ENCODE measurements around the gene SPACA5.
"Not testable (repeated sequence)": the region's sequence is repeated elsewhere in the genome, so short reads cannot be mapped to it uniquely, and the experiment has no call there.

Gene SPACA5

DNA sequence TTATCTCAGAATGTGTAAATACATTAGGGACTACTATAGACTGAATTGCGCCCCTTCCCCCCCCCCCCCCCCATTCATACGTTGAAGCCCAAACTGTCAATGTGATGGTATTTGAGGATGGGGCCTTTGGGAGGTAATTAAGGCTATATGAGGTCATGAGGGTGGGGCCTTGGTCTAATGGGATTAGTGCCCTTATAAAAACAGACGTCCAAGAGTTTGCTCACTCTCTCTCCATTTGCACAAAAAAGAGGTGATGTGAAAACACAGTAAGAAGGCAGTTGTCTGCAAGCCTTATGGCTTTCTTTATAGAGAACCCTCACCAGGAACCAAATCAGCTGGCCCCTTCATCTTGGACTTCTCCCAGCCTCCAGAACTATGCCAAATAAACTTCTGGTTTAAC, 15.3 kb downstream of the SPACA5 start:
- DNase-seq, result no peak

DNA sequence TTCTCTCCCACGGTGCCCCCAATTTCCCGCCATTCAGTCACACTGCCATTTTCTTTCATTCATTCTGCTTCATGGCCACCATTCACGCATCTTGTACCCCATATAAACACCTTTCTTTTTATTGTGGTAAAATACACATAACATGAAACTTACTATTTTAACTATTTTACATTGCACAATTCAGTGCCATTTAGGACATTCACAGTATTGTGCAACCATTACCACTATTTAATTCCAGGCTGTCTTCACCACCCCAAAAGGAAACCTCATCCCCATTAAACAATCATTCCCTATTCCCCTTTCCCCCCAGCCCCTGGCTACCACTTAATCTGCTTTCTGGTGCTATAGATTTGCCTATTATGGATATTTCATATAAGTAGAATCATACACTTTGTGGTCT, 15.9 kb downstream of the SPACA5 start:
- no peak for DNase-seq

DNA sequence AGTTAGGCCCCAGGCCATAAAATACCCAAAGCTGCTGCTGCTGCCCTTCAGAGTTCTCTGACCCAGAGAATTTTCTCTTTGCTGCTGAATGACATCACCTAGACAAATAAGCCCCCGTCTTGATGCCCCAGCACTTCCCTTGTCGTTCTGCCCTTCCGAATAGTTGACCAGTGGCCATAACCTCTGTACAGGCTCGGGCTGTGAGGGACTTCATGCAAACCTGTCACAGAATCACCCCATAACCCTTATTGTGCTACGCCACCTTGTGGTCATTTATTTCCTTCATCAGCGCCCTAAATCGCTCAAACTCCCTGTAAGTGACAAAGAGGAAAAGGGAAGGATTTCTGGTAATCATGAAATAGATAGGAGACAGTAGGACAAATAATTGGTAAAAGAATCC, 18.8 kb downstream of the SPACA5 start:
- no peak for DNase-seq

DNA sequence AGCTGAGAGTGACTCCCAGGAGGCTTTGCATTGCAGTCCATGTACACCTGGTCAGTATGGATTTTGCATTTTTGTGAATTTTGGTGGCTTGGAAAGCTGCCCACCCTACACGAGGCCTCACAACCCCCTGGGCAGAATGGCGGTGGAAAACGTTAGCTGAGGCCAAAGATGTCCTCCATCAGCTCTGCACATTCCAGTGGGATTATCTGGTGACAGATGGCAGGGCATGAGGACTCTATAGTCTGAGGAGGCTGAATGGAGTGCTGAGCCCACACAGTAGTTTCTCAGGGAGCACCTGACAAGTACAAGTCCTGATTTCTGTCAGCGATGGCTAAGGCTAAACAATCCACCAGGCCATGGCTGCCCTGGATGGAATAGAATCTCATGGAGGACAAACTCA, 20.8 kb downstream of the SPACA5 start:
- not testable (repeated sequence) for DNase-seq

DNA sequence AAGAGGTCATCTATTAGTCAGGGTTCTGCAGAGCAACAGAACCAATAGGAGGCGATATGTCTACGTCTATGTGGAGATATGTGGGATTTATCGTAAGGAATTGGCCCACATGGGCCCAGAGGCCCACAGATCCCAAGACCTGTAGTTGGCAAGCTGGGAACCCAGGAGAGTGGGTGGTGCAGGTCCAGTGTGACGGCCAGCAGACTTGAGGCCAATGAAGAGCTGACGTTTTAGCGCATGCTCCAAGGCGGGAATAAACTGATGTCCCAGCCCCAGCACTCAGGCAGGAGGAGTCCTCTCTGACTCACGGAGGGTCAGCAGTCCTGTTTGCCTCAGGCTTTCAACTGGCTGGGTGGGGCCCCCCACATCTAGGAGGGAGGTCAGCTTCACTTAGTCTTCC, 21.3 kb downstream of the SPACA5 start:
- no peak for DNase-seq

DNA sequence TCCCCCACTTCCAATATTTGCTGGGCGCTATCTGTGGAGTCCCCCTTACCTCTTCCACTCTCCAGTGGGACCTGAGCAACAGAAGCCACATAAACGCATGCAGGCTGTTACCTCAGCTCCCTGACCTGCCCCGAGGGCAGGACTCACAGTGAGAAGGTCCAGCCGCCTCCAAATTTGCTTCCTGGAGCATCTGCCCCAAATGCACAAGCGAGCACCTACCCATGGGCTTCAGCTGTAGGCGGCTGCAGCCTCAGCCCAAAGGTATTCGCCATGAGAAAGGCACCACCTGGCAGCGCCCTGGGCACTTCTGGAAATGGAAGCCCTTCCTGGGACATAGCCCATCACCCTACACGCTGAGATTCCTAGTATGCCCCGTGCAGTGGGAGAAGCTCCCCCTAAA, 23.4 kb downstream of the SPACA5 start:
- no peak for DNase-seq

DNA sequence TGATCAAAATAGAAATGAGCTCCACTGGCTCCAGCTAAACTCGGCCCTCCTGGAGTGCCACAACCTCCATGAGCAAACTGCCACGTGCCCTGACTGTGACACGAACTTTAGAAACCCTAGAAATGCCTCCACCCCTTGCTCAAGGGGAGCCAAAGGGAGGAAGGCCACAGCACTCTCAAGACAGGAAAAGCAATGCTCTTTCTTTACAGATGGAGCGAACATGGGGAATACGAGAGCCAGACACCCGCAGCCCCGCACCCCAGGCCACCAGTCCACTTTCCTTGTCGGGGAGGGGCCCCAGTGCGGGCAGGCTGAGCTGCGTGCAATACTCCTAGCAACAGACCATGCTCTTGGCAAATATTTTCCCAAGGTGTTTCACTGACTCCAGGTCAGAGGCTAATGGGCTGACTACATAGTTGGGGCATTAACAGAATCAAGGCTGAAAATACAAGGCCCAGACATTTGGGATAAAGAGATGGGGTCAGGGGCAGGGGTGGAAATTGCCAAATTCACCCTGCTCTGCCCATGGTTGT, 23.9 kb downstream of the SPACA5 start:
- not testable (repeated sequence) for DNase-seq

DNA sequence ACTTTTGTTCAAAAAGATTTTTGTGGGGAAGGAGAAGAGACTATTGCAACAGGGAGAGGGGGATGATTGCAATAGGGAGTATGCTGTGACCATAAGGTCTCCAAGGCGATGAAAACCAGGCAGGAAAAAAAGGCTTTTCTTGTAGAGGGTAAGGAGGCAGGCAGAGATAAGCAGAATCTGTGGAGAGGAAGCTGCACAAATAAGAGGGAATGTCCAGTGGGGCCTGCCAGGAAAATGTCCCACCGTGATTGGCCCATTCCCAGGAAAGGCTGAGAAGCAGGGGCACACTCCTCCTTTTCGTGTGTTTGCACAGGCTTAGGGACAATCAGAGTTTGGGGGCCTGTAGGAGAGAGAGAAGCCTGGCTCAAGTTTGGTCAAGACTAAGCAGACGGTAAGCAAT, 29.1 kb downstream of the SPACA5 start:
- no peak for DNase-seq

DNA sequence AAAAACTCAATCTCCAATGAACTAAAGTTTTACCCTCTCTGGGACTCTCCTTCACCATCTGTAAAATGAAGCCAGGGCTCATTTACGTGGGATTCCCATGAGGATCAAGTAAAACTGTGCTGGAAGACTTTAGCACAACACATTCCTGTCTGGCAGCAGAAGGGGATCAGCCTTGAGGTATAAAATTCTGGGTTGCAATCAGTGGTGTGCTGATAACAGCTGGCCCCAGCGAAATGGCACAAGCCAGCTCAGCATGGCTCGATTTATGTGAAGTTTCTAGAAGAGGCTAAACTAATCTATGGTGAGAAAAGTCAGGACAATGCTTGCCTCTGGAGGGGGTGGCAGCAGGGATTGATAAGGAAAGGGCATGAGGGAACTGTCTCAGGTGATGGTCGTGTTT, 36.3 kb downstream of the SPACA5 start:
- DNase-seq, result no peak

DNA sequence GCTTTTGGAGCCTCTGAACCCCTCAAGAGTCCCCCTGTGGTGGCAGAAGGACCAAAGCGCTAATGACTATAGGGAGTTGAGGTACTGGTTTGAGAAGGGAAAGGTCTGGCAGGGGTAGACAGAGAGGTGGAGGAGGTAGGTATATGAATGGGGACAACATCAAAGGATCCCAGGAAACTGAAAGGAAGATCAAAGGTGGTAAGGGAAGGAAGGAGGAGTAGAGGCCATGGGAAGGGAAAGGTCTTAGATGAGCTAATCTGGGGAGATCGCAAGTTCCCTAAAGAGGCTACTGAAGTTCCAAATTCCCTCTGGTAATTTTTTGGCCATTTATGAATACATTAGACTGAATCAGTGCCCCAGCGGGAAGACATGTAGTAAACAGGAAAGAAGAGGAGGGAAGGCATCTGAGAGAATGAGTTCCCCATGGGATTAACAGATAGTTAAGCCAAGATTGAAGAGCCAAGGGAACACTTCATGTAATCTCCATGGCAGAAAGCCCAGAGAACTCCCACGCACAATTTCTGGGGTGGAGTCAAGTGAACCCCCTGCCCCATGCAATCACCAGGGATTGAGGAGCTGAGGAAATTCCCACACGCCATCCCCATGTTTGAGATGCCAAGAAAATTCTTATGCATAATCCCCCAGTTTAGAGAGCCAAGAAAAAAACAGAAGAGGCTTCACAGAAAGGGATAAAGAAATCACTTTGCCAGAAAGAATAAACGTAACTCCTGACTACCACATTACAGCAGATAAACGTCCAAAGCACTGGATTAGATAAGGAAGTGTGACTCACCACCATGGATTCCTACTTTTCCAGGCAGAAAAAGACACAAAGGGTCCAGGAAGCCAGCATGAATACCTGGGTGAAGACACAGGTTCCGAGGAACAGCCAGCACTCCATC, 38.9 kb downstream of the SPACA5 start:
- no peak for DNase-seq

DNA sequence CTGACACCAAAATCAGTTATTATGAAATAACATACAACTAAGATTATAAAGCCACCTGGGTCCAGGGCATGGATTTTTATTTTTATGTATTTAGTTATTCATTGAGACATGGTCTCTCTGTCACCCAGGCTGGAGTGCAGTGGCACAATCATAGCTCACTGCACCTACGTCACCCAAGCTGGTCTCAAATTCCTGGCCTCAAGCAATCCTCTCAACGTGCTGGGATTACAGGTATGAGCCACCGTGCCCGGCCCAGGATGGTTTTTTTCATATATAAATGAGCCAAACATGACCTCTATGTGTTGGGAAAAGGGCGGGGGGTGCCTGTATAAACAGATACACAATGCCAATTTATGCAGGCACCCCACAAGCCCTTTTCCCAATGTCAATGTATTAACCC, 40.1 kb downstream of the SPACA5 start:
- DNase-seq, result no peak

DNA sequence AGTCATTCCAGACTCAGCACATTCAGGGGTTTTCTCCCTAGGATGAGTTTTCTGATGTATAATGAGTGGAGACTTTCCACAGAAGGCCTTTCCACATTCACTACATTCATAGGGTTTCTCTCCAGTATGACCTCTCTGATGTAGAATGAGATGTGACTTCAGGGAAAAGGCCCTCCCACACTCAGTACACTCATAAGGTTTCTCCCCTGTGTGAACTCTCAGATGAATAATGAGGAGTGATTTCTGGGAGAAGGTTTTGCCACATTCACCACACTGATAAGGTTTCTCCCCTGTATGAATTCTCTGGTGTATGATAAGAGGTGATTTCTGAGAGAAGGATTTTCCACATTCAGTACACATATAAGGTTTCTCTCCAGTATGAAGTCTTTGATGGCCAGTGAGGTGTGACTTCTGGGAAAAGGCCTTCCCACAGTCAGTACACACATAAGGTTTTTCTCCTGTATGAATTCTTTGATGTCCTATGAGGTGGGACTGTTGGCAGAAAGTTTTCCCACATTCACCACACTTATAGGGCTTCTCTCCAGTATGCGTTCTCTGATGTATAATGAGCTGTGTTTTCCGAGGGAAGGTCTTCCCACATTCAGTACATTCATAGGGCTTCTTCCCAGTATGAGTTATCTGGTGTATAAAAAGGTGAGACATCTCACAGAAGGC, 52.0 kb downstream of the SPACA5 start:
- no peak for DNase-seq

DNA sequence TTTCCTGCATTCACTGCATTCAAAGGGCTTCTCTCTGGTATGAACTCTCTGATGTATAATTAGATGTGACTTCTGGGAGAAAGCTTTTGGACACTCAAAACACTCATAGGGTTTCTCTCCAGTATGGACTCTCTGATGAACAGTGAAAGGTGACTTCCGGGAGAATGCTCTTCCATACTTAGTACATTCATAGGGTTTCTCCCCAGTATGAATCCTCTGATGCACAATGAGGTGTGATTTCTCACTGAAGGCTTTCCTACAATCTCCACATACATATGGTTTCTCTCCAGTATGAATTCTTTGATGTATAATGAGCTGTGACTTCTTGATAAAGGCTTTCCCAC, 52.5 kb downstream of the SPACA5 start:
- no peak for DNase-seq
